Measurements from ENCODE around the gene SPATA13.

The SPATA13 gene

GRCh38 chr13:24165746-24166145, 5.2 kb downstream of the SPATA13 start:
- TF ChIP-seq SIN3A (IDR thresholded peaks at IDR 0.05; ENCODE audit: borderline replicate concordance, insufficient read depth, low read length) (no peak), REST (IDR thresholded peaks at IDR 0.05; ENCODE audit: insufficient read depth in 1 of 2, low read depth in 2 of 2, low read length in 2 of 2) (no peak), FOXP2 (optimal IDR thresholded peaks at IDR 0.05; ENCODE audit: borderline replicate concordance, extremely low read depth, extremely low read length, insufficient read depth) (no peak), TAF1 (IDR thresholded peaks at IDR 0.05; ENCODE audit: borderline replicate concordance, insufficient read depth, low read length) (no peak), POLR2AphosphoS5 (IDR thresholded peaks at IDR 0.05; ENCODE audit: low read depth, low read length) (no peak)

GRCh38 chr13:24166561-24166960, 6.0 kb downstream of the SPATA13 start:
- TF ChIP-seq POLR2AphosphoS5 (IDR thresholded peaks at IDR 0.05; ENCODE audit: low read depth, low read length), result no peak

- TF ChIP-seq REST (IDR thresholded peaks at IDR 0.05; ENCODE audit: insufficient read depth in 1 of 2, low read depth in 2 of 2, low read length in 2 of 2) (no peak), TAF1 (IDR thresholded peaks at IDR 0.05; ENCODE audit: borderline replicate concordance, insufficient read depth, low read length) (no peak), FOXP2 (optimal IDR thresholded peaks at IDR 0.05; ENCODE audit: borderline replicate concordance, extremely low read depth, extremely low read length, insufficient read depth) (no peak), SIN3A (IDR thresholded peaks at IDR 0.05; ENCODE audit: borderline replicate concordance, insufficient read depth, low read length) (no peak), POLR2AphosphoS5 (IDR thresholded peaks at IDR 0.05; ENCODE audit: low read depth, low read length) (no peak)
Measured at GRCh38 chr13:24167666-24168391, 7.3 kb downstream of the SPATA13 start.

GRCh38 chr13:24168392-24168750, 7.9 kb downstream of the SPATA13 start:
- TF ChIP-seq TAF1 (IDR thresholded peaks at IDR 0.05; ENCODE audit: borderline replicate concordance, insufficient read depth, low read length), result no peak
- no peak for TF ChIP-seq REST (IDR thresholded peaks at IDR 0.05; ENCODE audit: insufficient read depth in 1 of 2, low read depth in 2 of 2, low read length in 2 of 2)

- TF ChIP-seq FOXP2 (optimal IDR thresholded peaks at IDR 0.05; ENCODE audit: borderline replicate concordance, extremely low read depth, extremely low read length, insufficient read depth) (no peak), REST (IDR thresholded peaks at IDR 0.05; ENCODE audit: insufficient read depth in 1 of 2, low read depth in 2 of 2, low read length in 2 of 2) (no peak), POLR2AphosphoS5 (IDR thresholded peaks at IDR 0.05; ENCODE audit: low read depth, low read length) (no peak), SIN3A (IDR thresholded peaks at IDR 0.05; ENCODE audit: borderline replicate concordance, insufficient read depth, low read length) (no peak), TAF1 (IDR thresholded peaks at IDR 0.05; ENCODE audit: borderline replicate concordance, insufficient read depth, low read length) (no peak)
Measured at GRCh38 chr13:24168979-24169378, 8.5 kb downstream of the SPATA13 start.

Measured in PFSK-1 (cell line).